RWPE2 (cell line): Measurements from ENCODE around the gene TMEM108.
A peak's percentile ranks its signal among the peaks of the same experiment; 100 is the strongest.

Experiments used
- ATAC-seq: fragments of 200-7000 bp; cut with Tn5 transposase; 3 replicates; pipeline ENCODE4 v1.9.1; 2021; ENCODE audit warnings: low read depth
- DNase-seq: peaks from one replicate; pipeline ENCODE4 v3.0.0-alpha.2; 2020; ENCODE audit warnings: low spot score
- H3K27ac ChIP-seq: fragments of 450-650 bp; 2 replicates; pipeline ENCODE4 v1.5.1; 2017; ENCODE audit warnings: mild to moderate bottlenecking; ENCODE audit not compliant: poor library complexity, severe bottlenecking
- H3K27me3 ChIP-seq: fragments of 250-450 bp; sonication (Bioruptor Pico); 2 replicates; pipeline ENCODE4 v1.5.1; 2021; ENCODE audit warnings: mild to moderate bottlenecking, moderate library complexity; ENCODE audit not compliant: insufficient read depth, poor library complexity, severe bottlenecking
- H3K36me3 ChIP-seq: fragments of 250-450 bp; sonication (Bioruptor Pico); 2 replicates; pipeline ENCODE4 v1.5.1; 2020; ENCODE audit warnings: low read depth, mild to moderate bottlenecking, moderate library complexity
- H3K4me1 ChIP-seq: fragments of 250-450 bp; sonication (Bioruptor Pico); 2 replicates; pipeline ENCODE4 v1.5.1; 2021; ENCODE audit warnings: mild to moderate bottlenecking, moderate library complexity; ENCODE audit not compliant: insufficient read depth, poor library complexity, severe bottlenecking
- H3K4me3 ChIP-seq: fragments of 250-450 bp; sonication (Bioruptor Pico); 2 replicates; pipeline ENCODE4 v1.5.1; 2021; ENCODE audit warnings: mild to moderate bottlenecking, moderate library complexity; ENCODE audit not compliant: severe bottlenecking
- H3K9me3 ChIP-seq: fragments of 250-450 bp; sonication (Bioruptor Pico); 2 replicates; pipeline ENCODE4 v1.5.1; 2021; ENCODE audit warnings: mild to moderate bottlenecking, moderate library complexity; ENCODE audit not compliant: severe bottlenecking
- CTCF ChIP-seq: fragments of 450-650 bp; IDR thresholded peaks from one replicate; pipeline ENCODE4 v1.5.1; 2017; ENCODE audit warnings: mild to moderate bottlenecking, moderate library complexity; ENCODE audit not compliant: poor library complexity, severe bottlenecking

The TMEM108 gene

GRCh38 chr3:133040696-133041523 is 2.7 kb downstream of the TMEM108 start:
- H3K4me1 ChIP-seq: no peaks in the 10 kb centered on the region
- DNase-seq (no peak), ATAC-seq (peak; percentile 73)
- TF ChIP-seq CTCF: peak; percentile 84
- no peaks in the 10 kb centered on the region for H3K36me3 ChIP-seq
- H3K27me3 ChIP-seq: peaks cover 45% of the 10 kb centered on the region
- H3K4me3 ChIP-seq: no peak overlapping the region
- H3K27ac ChIP-seq: no peak overlapping the region
- no peaks in the 10 kb centered on the region for H3K9me3 ChIP-seq

- no peak overlapping the region for H3K4me3 ChIP-seq
- peak; percentile 52 for TF ChIP-seq CTCF
- no peaks in the 10 kb centered on the region for H3K4me1 ChIP-seq
- H3K27ac ChIP-seq: no peak overlapping the region
- DNase-seq (no peak), ATAC-seq (no peak)
- H3K27me3 ChIP-seq: peaks cover 46% of the 10 kb centered on the region
- H3K36me3 ChIP-seq: no peaks in the 10 kb centered on the region
- no peaks in the 10 kb centered on the region for H3K9me3 ChIP-seq
Observed at GRCh38 chr3:133041524-133041829, 3.3 kb downstream of the TMEM108 start.

- DNase-seq: no peak
- no peaks in the 10 kb centered on the region for H3K4me1 ChIP-seq
- peaks cover 37% of the 10 kb centered on the region for H3K27me3 ChIP-seq
- no peaks in the 10 kb centered on the region for H3K36me3 ChIP-seq
- H3K4me3 ChIP-seq: no peak overlapping the region
- H3K27ac ChIP-seq: no peak overlapping the region
- no peak for TF ChIP-seq CTCF
- no peak for ATAC-seq
- no peaks in the 10 kb centered on the region for H3K9me3 ChIP-seq
Observed at GRCh38 chr3:133042778-133043177, 4.6 kb downstream of the TMEM108 start.

GRCh38 chr3:133047980-133048379 is 9.8 kb downstream of the TMEM108 start:
- ATAC-seq (no peak), DNase-seq (no peak)
- Histone ChIP-seq H3K27ac (no peak overlapping the region), H3K4me1 (no peaks in the 10 kb centered on the region), H3K27me3 (peaks cover 4% of the 10 kb centered on the region), H3K36me3 (no peaks in the 10 kb centered on the region), H3K9me3 (no peaks in the 10 kb centered on the region), H3K4me3 (no peak overlapping the region)
- TF ChIP-seq CTCF: no peak

GRCh38 chr3:133049491-133049890 is 11.3 kb downstream of the TMEM108 start:
- Histone ChIP-seq H3K27ac (no peak overlapping the region), H3K4me3 (no peak overlapping the region), H3K27me3 (peaks cover 4% of the 10 kb centered on the region), H3K9me3 (no peaks in the 10 kb centered on the region), H3K4me1 (no peaks in the 10 kb centered on the region), H3K36me3 (no peaks in the 10 kb centered on the region)
- no peak for DNase-seq
- no peak for TF ChIP-seq CTCF
- ATAC-seq: no peak
